Measurements from ENCODE around the gene ATOH8. TPM values are rescaled to one million over a fixed set of nuclear protein-coding genes. Genes with fewer than 3 reads are reported as not detected.

Gene ATOH8
- total and polyA plus RNA-seq, 4 donors, result 38.6 to 63.3 (median 50.5) TPM

GRCh38 chr2:85814802-85815550, 61.2 kb downstream of the ATOH8 start:
- no peak overlapping the region for H3K9ac ChIP-seq (ENCODE audit: insufficient read depth in 1 of 2, low read length in 2 of 2)
- H3K4me3 ChIP-seq, result no peak overlapping the region
- H3K36me3 ChIP-seq (ENCODE audit: control insufficient read depth in 4 of 4, insufficient read depth in 4 of 4, low read length in 4 of 4), result no peaks in the 10 kb centered on the region
- H3K4me1 ChIP-seq (ENCODE audit: control insufficient read depth in 5 of 5, insufficient read depth in 5 of 5, low read length in 5 of 5), result peaks cover 0 to 30% (median 4%) of the 10 kb centered on the region in 5 donors
- 86 to 91% methylated on average over 10 of the region's 10 CpGs for WGBS, 2 donors
- DNase-seq (no peak), ATAC-seq (ENCODE audit: insufficient read depth, low FRiP score) (no peak)
- no peaks in the 10 kb centered on the region for H3K27me3 ChIP-seq (ENCODE audit: control insufficient read depth in 3 of 3, insufficient read depth in 3 of 3, low read length in 2 of 3)
- H3K9me3 ChIP-seq (ENCODE audit: control insufficient read depth in 4 of 4, insufficient read depth in 3 of 4, low read length in 3 of 4), result no peaks in the 10 kb centered on the region
- H3K27ac ChIP-seq (ENCODE audit: low read depth in 1 of 2, low read length in 1 of 2), result no peak overlapping the region
- no peak for TF ChIP-seq CTCF (IDR thresholded peaks at IDR 0.05; ENCODE audit: control extremely low read depth, extremely low read depth)

GRCh38 chr2:85819811-85820510, 66.2 kb downstream of the ATOH8 start:
- no peaks in the 10 kb centered on the region for H3K27me3 ChIP-seq (ENCODE audit: control insufficient read depth in 3 of 3, insufficient read depth in 3 of 3, low read length in 2 of 3)
- TF ChIP-seq CTCF (IDR thresholded peaks at IDR 0.05; ENCODE audit: control extremely low read depth, extremely low read depth), result no peak
- no peak overlapping the region for H3K9ac ChIP-seq (ENCODE audit: insufficient read depth in 1 of 2, low read length in 2 of 2)
- no peaks in the 10 kb centered on the region for H3K4me1 ChIP-seq (ENCODE audit: control insufficient read depth in 5 of 5, insufficient read depth in 5 of 5, low read length in 5 of 5)
- 79 to 87% methylated on average over 6 of the region's 6 CpGs for WGBS, 2 donors
- no peaks in the 10 kb centered on the region for H3K36me3 ChIP-seq (ENCODE audit: control insufficient read depth in 4 of 4, insufficient read depth in 4 of 4, low read length in 4 of 4)
- H3K9me3 ChIP-seq (ENCODE audit: control insufficient read depth in 4 of 4, insufficient read depth in 3 of 4, low read length in 3 of 4), result no peaks in the 10 kb centered on the region
- DNase-seq (no peak), ATAC-seq (ENCODE audit: insufficient read depth, low FRiP score) (no peak)
- H3K4me3 ChIP-seq, result no peak overlapping the region
- no peak overlapping the region for H3K27ac ChIP-seq (ENCODE audit: low read depth in 1 of 2, low read length in 1 of 2)

GRCh38 chr2:85822766-85823165, 69.0 kb downstream of the ATOH8 start:
- no peak for TF ChIP-seq CTCF (IDR thresholded peaks at IDR 0.05; ENCODE audit: control extremely low read depth, extremely low read depth)
- H3K27me3 ChIP-seq (ENCODE audit: control insufficient read depth in 3 of 3, insufficient read depth in 3 of 3, low read length in 2 of 3), result no peaks in the 10 kb centered on the region
- peaks cover 0 to 4% (median 3%) of the 10 kb centered on the region in 5 donors for H3K4me1 ChIP-seq (ENCODE audit: control insufficient read depth in 5 of 5, insufficient read depth in 5 of 5, low read length in 5 of 5)
- no peak overlapping the region for H3K9ac ChIP-seq (ENCODE audit: insufficient read depth in 1 of 2, low read length in 2 of 2)
- H3K9me3 ChIP-seq (ENCODE audit: control insufficient read depth in 4 of 4, insufficient read depth in 3 of 4, low read length in 3 of 4), result no peaks in the 10 kb centered on the region
- H3K4me3 ChIP-seq, result no peak overlapping the region
- no peaks in the 10 kb centered on the region for H3K36me3 ChIP-seq (ENCODE audit: control insufficient read depth in 4 of 4, insufficient read depth in 4 of 4, low read length in 4 of 4)
- ATAC-seq (ENCODE audit: insufficient read depth, low FRiP score) (no peak), DNase-seq (no peak)
- WGBS, 2 donors, result 93 to 94% methylated on average over 5 of the region's 5 CpGs
- H3K27ac ChIP-seq (ENCODE audit: low read depth in 1 of 2, low read length in 1 of 2), result no peak overlapping the region

Data from lung (tissue), 12 donors.